CD4-positive, alpha-beta T cell treated with Interleukin-4 for 1 hour (primary cell): Measurements from ENCODE around the gene HSPA2.
"Not testable (repeated sequence)": the region's sequence is repeated elsewhere in the genome, so short reads cannot be mapped to it uniquely, and the experiment has no call there.

ENCODE experiments used
- DNase-seq, 2 donors: peaks; one replicate each; pipeline ENCODE4 v3.0.0-alpha.2; 2020 to 2022

Gene HSPA2

GRCh38 chr14:64562436-64562835 is 21.9 kb downstream of the HSPA2 start:
- DNase-seq, result no peak

GRCh38 chr14:64563696-64564095 is 23.2 kb downstream of the HSPA2 start:
- no peak for DNase-seq

- no peak for DNase-seq
Observed at GRCh38 chr14:64566651-64567122, 26.1 kb downstream of the HSPA2 start.

GRCh38 chr14:64569138-64569631 is 28.6 kb downstream of the HSPA2 start:
- no peak for DNase-seq

GRCh38 chr14:64569646-64570045 is 29.1 kb downstream of the HSPA2 start:
- not testable (repeated sequence) for DNase-seq

GRCh38 chr14:64572386-64573104 is 32.0 kb downstream of the HSPA2 start:
- no peak for DNase-seq

GRCh38 chr14:64573109-64573508 is 32.6 kb downstream of the HSPA2 start:
- DNase-seq, result no peak

GRCh38 chr14:64574371-64575107 is 34.0 kb downstream of the HSPA2 start:
- DNase-seq, result no peak

GRCh38 chr14:64577211-64577610 is 36.7 kb downstream of the HSPA2 start:
- DNase-seq, result no peak

GRCh38 chr14:64580467-64580866 is 39.9 kb downstream of the HSPA2 start:
- no peak for DNase-seq

- no peak for DNase-seq
Observed at GRCh38 chr14:64581363-64581762, 40.8 kb downstream of the HSPA2 start.

GRCh38 chr14:64581817-64582216 is 41.3 kb downstream of the HSPA2 start:
- DNase-seq, result no peak

- no peak for DNase-seq
Observed at GRCh38 chr14:64584190-64584589, 43.6 kb downstream of the HSPA2 start.

GRCh38 chr14:64591809-64592208 is 51.3 kb downstream of the HSPA2 start:
- no peak for DNase-seq
